AG04450 (cell line): ENCODE data around the gene ABCB8. TPM values are rescaled to one million over a fixed set of nuclear protein-coding genes. Genes with fewer than 3 reads are reported as not detected.

Experiments
- CTCF ChIA-PET: fragments of 300-600, 350-600 bp; formaldehyde crosslinking; extraction: SDS; loops from one replicate; lab custom pipeline; 2022; ENCODE audit warnings: antibody characterized with exemption, inconsistent platforms; lab: Charles Lee
- POLR2A ChIA-PET: fragments of 350-600 bp; formaldehyde crosslinking; extraction: SDS; loops from one replicate; lab custom pipeline; 2021; ENCODE audit warnings: antibody characterized with exemption, inconsistent platforms; lab: Yijun Ruan, JAX
- DNase-seq: peaks from one replicate; pipeline ENCODE4 v3.0.0-alpha.2; 2011; ENCODE audit warnings: low read depth, low spot score
- H3K27ac ChIP-seq: one replicate; pipeline ENCODE4 v1.5.1; 2012; ENCODE audit warnings: low read depth, low read length, control low read depth
- H3K27me3 ChIP-seq: one replicate; pipeline ENCODE4 v1.6.0; 2012; ENCODE audit warnings: low read length; ENCODE audit not compliant: control insufficient read depth, insufficient read depth
- H3K4me3 ChIP-seq: 2 replicates; pipeline ENCODE4 v1.5.1; 2011; ENCODE audit warnings: mild to moderate bottlenecking, low read depth, low read length, control low read depth
- H3K9me3 ChIP-seq: 2 replicates; pipeline ENCODE4 v1.5.1; 2012; ENCODE audit warnings: low read length; ENCODE audit not compliant: control insufficient read depth, insufficient read depth
- polyA minus RNA-seq: library from RNA; depleted of rRNA, polyadenylated mRNA; stranded (reverse); fragments of >200 nt; gene quantifications from 2 replicates; pipeline ENCODE4 v1.2.3, GENCODE V29; 2011; rRNA and poly(A)+ RNA removed
- polyA plus RNA-seq: library from polyadenylated mRNA; depleted of rRNA; stranded (reverse); fragments of >200 nt; gene quantifications from 2 replicates; pipeline ENCODE4 v1.2.3, GENCODE V29; 2011; rRNA removed
- TF ChIP-seq, protein P1 (sequence below): IDR thresholded peaks from 2 replicates; pipeline ENCODE4 v1.5.1; 2011; ENCODE audit warnings: low read depth, low read length, control low read depth, inconsistent platforms

The ABCB8 gene
- polyA plus RNA-seq = 10.7 and 13.7 TPM in 2 replicates
- polyA minus RNA-seq = 20.3 and 25.0 TPM in 2 replicates

DNA sequence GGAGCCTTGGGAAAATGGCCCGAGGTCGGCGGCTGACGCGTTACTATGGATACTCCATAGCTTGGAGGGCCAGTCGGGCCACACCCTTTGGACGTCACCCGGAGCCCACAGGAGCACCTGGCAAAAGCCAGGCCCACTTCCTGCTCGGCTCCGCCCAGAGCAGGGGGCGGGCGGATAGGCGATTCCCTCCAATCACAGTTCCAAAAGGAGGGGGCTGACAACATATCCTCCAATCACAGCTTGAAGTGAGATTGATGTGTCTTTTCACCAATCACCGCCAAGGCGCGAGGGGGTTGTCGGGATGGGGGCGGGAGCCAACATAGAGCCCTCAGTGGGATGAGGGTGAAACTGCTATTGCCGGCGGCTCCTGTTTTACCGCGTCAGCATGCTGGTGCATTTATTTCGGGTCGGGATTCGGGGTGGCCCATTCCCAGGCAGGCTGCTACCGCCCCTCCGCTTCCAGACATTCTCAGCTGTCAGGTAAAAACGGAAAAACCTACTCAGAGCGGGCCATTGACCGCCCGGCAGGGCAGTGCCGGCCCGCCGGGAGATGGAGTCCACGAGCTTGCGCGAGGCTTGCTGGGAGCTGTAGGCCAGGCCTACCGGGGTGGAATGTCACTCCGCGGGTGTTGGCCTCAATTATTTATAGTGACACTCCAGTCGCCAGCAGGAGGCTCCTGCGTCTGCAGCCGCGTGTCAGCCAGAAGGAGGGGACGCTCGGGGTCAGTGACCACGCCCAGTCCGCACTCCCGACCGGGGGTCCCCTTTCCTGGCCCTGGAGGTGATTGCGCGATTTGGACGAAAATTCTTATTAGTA, at the start of gene ABCB8:
Gene ABCB8, plus strand, starts transcription at position 320 of the 817 bp plus-strand sequence. Its CDS starts 66 bp downstream, at position 386.
- H3K4me3 ChIP-seq = peak within 1 kb of the TSS; percentile 90
- POLR2A ChIA-PET = interaction anchor here (0.6 to 1.3 kb wide), 8 partner anchors 10 to 85 kb away, joined by 3 to 6 read pairs (median 4); partner anchors contain the start of gene FASTK
- peak; percentile 96 for DNase-seq
- H3K9me3 ChIP-seq = no peaks in the 10 kb centered on the region
- CTCF ChIA-PET = interaction anchor here (0.7 to 1.9 kb wide), 7 partner anchors 10 to 124 kb away, joined by 3 to 13 read pairs (median 5); no protein-coding TSS in a partner anchor
- TF ChIP-seq, protein P1, sequence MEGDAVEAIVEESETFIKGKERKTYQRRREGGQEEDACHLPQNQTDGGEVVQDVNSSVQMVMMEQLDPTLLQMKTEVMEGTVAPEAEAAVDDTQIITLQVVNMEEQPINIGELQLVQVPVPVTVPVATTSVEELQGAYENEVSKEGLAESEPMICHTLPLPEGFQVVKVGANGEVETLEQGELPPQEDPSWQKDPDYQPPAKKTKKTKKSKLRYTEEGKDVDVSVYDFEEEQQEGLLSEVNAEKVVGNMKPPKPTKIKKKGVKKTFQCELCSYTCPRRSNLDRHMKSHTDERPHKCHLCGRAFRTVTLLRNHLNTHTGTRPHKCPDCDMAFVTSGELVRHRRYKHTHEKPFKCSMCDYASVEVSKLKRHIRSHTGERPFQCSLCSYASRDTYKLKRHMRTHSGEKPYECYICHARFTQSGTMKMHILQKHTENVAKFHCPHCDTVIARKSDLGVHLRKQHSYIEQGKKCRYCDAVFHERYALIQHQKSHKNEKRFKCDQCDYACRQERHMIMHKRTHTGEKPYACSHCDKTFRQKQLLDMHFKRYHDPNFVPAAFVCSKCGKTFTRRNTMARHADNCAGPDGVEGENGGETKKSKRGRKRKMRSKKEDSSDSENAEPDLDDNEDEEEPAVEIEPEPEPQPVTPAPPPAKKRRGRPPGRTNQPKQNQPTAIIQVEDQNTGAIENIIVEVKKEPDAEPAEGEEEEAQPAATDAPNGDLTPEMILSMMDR = peak; percentile 46
- peak within 1 kb of the TSS; percentile 39 for H3K27ac ChIP-seq
- H3K27me3 ChIP-seq = peaks cover 5% of the 10 kb centered on the region

DNA sequence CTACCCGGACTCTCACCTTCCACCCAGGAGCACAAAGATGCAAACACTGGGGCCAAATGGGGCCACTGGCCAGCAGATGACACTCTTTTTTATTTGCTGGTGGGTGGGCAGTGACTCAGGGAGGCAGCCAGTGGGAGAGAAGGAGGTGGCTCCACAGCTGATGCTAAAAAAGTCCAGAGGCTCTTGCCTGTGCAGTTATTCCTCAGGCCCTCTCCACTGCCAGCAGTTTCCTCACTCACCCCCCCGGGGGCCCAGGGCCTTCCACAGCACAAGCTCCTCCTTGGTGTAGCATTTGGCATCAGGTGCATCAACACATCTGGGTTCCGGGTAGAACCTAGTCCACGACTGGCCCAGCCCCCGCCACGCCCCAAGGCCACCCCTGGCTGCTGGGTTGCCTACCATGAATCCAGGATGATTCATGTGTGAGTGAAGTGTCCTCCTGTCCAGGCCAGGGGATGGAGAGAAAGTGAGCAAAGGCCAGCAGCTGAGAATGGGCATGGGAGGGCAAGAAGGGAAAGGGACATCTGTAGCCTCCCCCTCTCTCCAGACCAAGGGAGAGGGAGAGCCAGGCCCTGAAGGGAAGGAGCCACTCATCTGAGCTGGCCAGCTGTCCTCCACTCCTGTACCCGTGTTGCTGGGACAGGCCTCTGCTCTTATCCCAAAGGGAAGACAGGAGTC, 48.4 kb upstream of the ABCB8 start:
- Histone ChIP-seq H3K27me3 (peaks cover 56% of the 10 kb centered on the region), H3K9me3 (no peaks in the 10 kb centered on the region), H3K4me3 (no peak overlapping the region), H3K27ac (no peak overlapping the region)
- DNase-seq = no peak
- TF ChIP-seq, protein P1 = no peak
- CTCF ChIA-PET = interaction anchor here (1.0 to 2.5 kb wide), 5 partner anchors 9 to 131 kb away, joined by 3 to 8 read pairs (median 5); no protein-coding TSS in a partner anchor
- POLR2A ChIA-PET = interaction anchor here (1.2 kb wide), 1 partner anchor 10 kb away, joined by 4 read pairs; no protein-coding TSS in a partner anchor

DNA sequence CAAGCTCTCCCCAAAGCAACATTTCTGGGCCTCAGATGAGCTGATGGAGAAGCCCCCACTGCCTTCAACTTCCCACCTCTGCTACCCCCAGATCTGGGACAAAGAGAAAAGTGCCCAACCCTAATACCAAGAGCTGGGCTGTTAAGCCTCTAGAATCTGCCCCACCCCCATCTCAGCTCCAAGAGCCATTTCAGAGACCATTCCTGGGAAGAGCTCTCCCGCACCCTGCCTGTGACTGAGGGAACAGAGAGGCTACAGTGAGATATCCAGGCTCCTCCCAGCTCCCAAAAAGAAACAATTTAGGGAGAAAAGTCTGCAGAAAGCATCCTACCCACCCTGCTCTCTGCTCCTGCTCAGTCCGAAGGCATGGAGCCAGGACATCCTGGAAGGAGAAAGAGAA, 47.6 kb upstream of the ABCB8 start:
- TF ChIP-seq, protein P1 = no peak
- no peak for DNase-seq
- H3K27me3 ChIP-seq = peaks cover 50% of the 10 kb centered on the region
- H3K4me3 ChIP-seq = no peak overlapping the region
- H3K27ac ChIP-seq = no peak overlapping the region
- ChIA-PET POLR2A (interaction anchor here (0.6 kb wide), 1 partner anchor 302 kb away, joined by 4 read pairs; no protein-coding TSS in a partner anchor), CTCF (interaction anchor here (0.6 to 2.5 kb wide), 7 partner anchors 8 to 197 kb away, joined by 3 to 10 read pairs (median 5); partner anchors contain the start of gene NOS3)
- no peaks in the 10 kb centered on the region for H3K9me3 ChIP-seq

DNA sequence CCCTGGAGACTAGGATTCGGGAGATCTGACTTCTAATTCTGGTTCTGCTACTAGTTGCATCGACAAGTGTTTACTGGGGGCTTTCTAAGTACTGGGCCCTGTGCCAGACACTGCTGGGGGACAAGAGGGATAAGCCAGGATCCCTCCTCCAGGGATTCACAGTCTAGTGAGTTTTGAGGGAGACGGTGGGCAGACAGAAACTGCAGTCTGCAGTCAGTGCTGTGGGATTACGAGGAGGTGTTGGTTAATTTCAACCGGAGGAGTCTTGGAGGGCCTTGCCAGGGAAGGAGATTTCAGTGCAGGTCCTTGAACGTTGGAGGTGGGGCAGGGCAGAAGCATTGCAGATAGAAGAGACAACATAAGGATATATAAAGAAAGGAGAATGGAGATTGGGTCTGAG, 46.6 kb upstream of the ABCB8 start:
- no peak for DNase-seq
- no peak overlapping the region for H3K27ac ChIP-seq
- peaks cover 43% of the 10 kb centered on the region for H3K27me3 ChIP-seq
- POLR2A ChIA-PET = no interaction called here
- TF ChIP-seq, protein P1 = no peak
- H3K4me3 ChIP-seq = no peak overlapping the region
- no peaks in the 10 kb centered on the region for H3K9me3 ChIP-seq
- CTCF ChIA-PET = no interaction called here
